SU-DHL-6 (cell line): ENCODE data around the gene CMBL.

Source experiments
- EZH2phosphoT487 ChIP-seq: fragments of 200-600 bp; sonication (generic), shearing (Covaris generic); conservative IDR thresholded peaks from 2 replicates; pipeline ENCODE4 v1.6.1; 2018; ENCODE audit warnings: mild to moderate bottlenecking, antibody characterized with exemption, low read length, moderate library complexity, mixed read lengths
- TF ChIP-seq, protein P1 (sequence below): fragments of 200-600 bp; sonication (generic); IDR thresholded peaks from one replicate; pipeline ENCODE4 v1.5.1; 2017; ENCODE audit warnings: antibody characterized with exemption, mild to moderate bottlenecking, low read length, moderate library complexity; ENCODE audit not compliant: insufficient read depth, poor library complexity, severe bottlenecking

DNA sequence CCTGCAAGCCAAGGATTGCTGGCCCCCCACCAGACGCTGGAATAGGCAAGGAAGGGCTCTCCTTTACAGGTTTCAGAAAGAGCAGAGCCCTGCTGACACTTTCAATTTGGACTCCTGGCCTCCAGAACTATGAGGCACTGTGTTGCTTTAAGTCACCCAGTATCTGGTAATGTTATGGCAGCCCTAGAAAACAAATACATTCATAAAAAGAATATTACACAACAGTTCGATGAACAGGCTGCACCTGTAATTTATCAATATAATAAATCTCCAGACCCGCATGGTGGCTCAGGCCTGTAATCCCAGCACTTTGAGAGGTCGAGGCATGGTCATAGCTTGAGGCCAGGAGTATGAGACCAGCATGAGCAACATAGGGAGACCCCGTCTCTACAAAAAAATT lies 7.5 kb downstream of the CMBL start:
- TF ChIP-seq, protein P1, sequence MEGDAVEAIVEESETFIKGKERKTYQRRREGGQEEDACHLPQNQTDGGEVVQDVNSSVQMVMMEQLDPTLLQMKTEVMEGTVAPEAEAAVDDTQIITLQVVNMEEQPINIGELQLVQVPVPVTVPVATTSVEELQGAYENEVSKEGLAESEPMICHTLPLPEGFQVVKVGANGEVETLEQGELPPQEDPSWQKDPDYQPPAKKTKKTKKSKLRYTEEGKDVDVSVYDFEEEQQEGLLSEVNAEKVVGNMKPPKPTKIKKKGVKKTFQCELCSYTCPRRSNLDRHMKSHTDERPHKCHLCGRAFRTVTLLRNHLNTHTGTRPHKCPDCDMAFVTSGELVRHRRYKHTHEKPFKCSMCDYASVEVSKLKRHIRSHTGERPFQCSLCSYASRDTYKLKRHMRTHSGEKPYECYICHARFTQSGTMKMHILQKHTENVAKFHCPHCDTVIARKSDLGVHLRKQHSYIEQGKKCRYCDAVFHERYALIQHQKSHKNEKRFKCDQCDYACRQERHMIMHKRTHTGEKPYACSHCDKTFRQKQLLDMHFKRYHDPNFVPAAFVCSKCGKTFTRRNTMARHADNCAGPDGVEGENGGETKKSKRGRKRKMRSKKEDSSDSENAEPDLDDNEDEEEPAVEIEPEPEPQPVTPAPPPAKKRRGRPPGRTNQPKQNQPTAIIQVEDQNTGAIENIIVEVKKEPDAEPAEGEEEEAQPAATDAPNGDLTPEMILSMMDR = no peak
- no peak for TF ChIP-seq EZH2phosphoT487
